GM19239 (cell line): ENCODE measurements around the gene CR2.
"Not testable (repeated sequence)": the region's sequence is repeated elsewhere in the genome, so short reads cannot be mapped to it uniquely, and the experiment has no call there.

Experiments used
- DNase-seq: peaks from one replicate; pipeline ENCODE4 v3.0.0; 2011; ENCODE audit warnings: low spot score; ENCODE audit not compliant: insufficient read length
- FAIRE-seq: peaks from 2 replicates; lab custom pipeline; 2011; peaks lifted over from hg19 to GRCh38; lab: Jason Lieb, UNC

Gene CR2

GRCh38 chr1:207501071-207501470 is 46.9 kb downstream of the CR2 start:
- no peak for DNase-seq
- no peak for FAIRE-seq

- DNase-seq (no peak), FAIRE-seq (no peak)
Observed at GRCh38 chr1:207502726-207503125, 48.6 kb downstream of the CR2 start.

GRCh38 chr1:207503950-207504349 is 49.8 kb downstream of the CR2 start:
- DNase-seq (no peak), FAIRE-seq (no peak)

GRCh38 chr1:207504438-207504837 is 50.3 kb downstream of the CR2 start:
- FAIRE-seq (no peak), DNase-seq (no peak)

- DNase-seq: no peak
- FAIRE-seq: no peak
Observed at GRCh38 chr1:207510444-207510843, 56.3 kb downstream of the CR2 start.

- DNase-seq: no peak
- no peak for FAIRE-seq
Observed at GRCh38 chr1:207514890-207515289, 60.8 kb downstream of the CR2 start.

- no peak for DNase-seq
- FAIRE-seq: no peak
Observed at GRCh38 chr1:207516729-207517128, 62.6 kb downstream of the CR2 start.

- DNase-seq (no peak), FAIRE-seq (peak; percentile 47)
Observed at GRCh38 chr1:207518608-207519236, 64.6 kb downstream of the CR2 start.

- no peak for DNase-seq
- no peak for FAIRE-seq
Observed at GRCh38 chr1:207519505-207520399, 65.6 kb downstream of the CR2 start.

GRCh38 chr1:207520400-207521345 is 66.5 kb downstream of the CR2 start:
- FAIRE-seq: peak; percentile 35

GRCh38 chr1:207525239-207525638 is 71.1 kb downstream of the CR2 start:
- not testable (repeated sequence) for FAIRE-seq, DNase-seq

More at GRCh38 chr1:207520400-207521345, 66.5 kb downstream of the CR2 start:
- not testable (repeated sequence) for DNase-seq

- DNase-seq: not testable (repeated sequence)
Observed at GRCh38 chr1:207528401-207528800, 74.3 kb downstream of the CR2 start.

GRCh38 chr1:207536263-207536662 is 82.1 kb downstream of the CR2 start:
- not testable (repeated sequence) for FAIRE-seq, DNase-seq

More at GRCh38 chr1:207528401-207528800, 74.3 kb downstream of the CR2 start:
- not testable (repeated sequence) for FAIRE-seq
